Nephron (organoid): ENCODE data around the gene MELTF.

Source experiments
- H3K27ac Mint-ChIP-seq, 3 experiments: 2 replicates each; pipeline ENCODE4 v1.8.0; 2020; ENCODE audit warnings: mixed read lengths in 3 of 3, mild to moderate bottlenecking in 2 of 3, moderate library complexity in 1 of 3
- H3K27me3 Mint-ChIP-seq: 2 replicates; pipeline ENCODE4 v1.8.0; 2021; ENCODE audit warnings: low read depth, mild to moderate bottlenecking, moderate library complexity, mixed read lengths
- H3K36me3 Mint-ChIP-seq: 2 replicates; pipeline ENCODE4 v1.8.0; 2020; ENCODE audit warnings: low read depth, mixed read lengths
- H3K4me1 Mint-ChIP-seq: 2 replicates; pipeline ENCODE4 v1.8.0; 2020; ENCODE audit warnings: mixed read lengths
- H3K4me3 Mint-ChIP-seq, 3 experiments: 2 replicates each; pipeline ENCODE4 v1.8.0; 2020; ENCODE audit warnings: mild to moderate bottlenecking in 3 of 3, mixed read lengths in 3 of 3, moderate library complexity in 2 of 3
- H3K9me3 Mint-ChIP-seq: 2 replicates; pipeline ENCODE4 v1.8.0; 2020; ENCODE audit warnings: mixed read lengths
- CTCF ChIP-seq, 3 experiments: fragments of 200-600 bp; sonication (generic); IDR thresholded peaks; one replicate each; pipeline ENCODE4 v1.5.0; 2021; ENCODE audit warnings: antibody characterized with exemption in 3 of 3; ENCODE audit not compliant: unreplicated experiment in 3 of 3

MELTF gene

DNA sequence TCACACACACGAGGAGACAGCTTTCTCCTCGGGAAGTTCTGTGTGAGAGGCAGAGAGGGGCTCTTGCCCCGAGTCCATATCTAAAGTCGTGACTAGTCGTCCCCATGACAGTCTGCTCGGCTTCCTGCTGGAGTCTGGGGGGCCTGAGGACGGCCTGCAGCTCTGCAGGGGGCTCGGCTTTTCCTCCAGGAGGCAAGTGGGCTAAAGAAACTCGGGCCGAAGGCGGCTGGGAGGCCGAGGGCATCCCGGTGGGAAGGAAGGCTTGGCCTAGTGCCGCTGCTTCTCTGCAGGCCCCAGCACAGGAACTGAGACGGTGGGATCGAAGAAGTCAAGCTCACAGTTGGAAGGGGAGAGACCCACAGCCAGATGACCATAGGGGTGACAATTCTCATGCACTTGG is 35.6 kb downstream of the MELTF start:
- Mint-ChIP-seq H3K4me3 (no peak overlapping the region), H3K27ac (peak overlapping the region in 1 of 3 experiments; percentile 44), H3K9me3 (no peaks in the 10 kb centered on the region), H3K27me3 (no peaks in the 10 kb centered on the region), H3K4me1 (peaks cover 8% of the 10 kb centered on the region), H3K36me3 (no peaks in the 10 kb centered on the region)
- TF ChIP-seq CTCF (IDR thresholded peaks at IDR 0.05; ENCODE audit: unreplicated experiment in 3 of 3) = no peak

- H3K4me1 Mint-ChIP-seq = peaks cover 8% of the 10 kb centered on the region
- no peaks in the 10 kb centered on the region for H3K27me3 Mint-ChIP-seq
- H3K36me3 Mint-ChIP-seq = no peaks in the 10 kb centered on the region
- H3K27ac Mint-ChIP-seq = no peak overlapping the region
- H3K4me3 Mint-ChIP-seq = no peak overlapping the region
- H3K9me3 Mint-ChIP-seq = no peaks in the 10 kb centered on the region
- no peak for TF ChIP-seq CTCF (IDR thresholded peaks at IDR 0.05; ENCODE audit: unreplicated experiment in 3 of 3)
Observed at GRCh38 chr3:196992461-196993065, 37.1 kb downstream of the MELTF start.

GRCh38 chr3:196991581-196992460 is 37.8 kb downstream of the MELTF start:
- TF ChIP-seq CTCF (IDR thresholded peaks at IDR 0.05; ENCODE audit: unreplicated experiment in 3 of 3) = no peak
- Mint-ChIP-seq H3K9me3 (no peaks in the 10 kb centered on the region), H3K36me3 (no peaks in the 10 kb centered on the region), H3K27me3 (no peaks in the 10 kb centered on the region), H3K4me3 (no peak overlapping the region), H3K27ac (no peak overlapping the region), H3K4me1 (peaks cover 8% of the 10 kb centered on the region)

DNA sequence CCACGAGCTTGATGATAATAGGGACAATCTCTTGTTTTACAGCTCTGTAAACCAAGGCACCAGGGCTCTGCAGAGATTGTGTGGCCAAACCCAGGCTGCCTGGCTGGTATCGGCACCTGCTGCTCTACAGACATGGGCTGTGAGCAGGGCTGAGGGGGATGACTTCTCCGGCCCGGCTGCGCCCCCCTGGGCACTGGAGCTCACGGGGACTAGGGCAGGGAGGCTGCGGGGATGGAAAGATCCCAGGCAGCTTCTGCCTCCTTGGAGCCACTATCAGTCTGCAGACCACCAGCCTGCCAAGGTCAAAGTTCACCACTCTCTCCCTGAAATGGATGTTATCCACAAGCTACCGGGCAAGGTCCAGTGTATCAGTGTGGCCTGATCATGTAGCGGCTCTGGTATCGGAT is 39.0 kb downstream of the MELTF start:
- H3K4me1 Mint-ChIP-seq = peaks cover 8% of the 10 kb centered on the region
- no peak overlapping the region for H3K4me3 Mint-ChIP-seq
- H3K27ac Mint-ChIP-seq = no peak overlapping the region

DNA sequence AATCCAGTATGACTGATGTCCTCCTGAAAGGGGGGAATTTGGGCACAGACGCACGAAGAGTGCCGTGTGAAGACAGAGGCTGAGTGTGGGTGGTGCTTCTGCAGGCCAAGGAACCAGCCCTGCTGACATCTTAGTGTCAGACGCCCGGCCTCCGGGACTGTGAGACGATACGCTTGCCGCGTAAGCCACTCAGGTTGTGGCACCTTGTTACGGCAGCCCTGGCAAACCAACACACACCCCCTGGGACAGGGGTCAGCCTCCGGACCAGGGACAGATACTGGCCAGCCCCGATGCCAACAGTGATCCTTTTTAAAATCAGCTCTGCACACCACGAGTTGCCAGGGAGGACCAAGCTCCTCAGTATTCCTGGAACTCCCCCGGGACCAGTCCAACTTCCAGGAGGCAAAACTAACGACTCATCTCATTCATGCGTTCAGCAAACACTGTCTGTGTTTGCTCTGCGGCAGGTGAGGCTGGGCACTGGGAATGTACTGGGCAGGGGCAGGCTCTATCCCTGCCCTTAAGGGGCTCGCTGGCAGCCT is 39.8 kb downstream of the MELTF start:
- Mint-ChIP-seq H3K36me3 (no peaks in the 10 kb centered on the region), H3K27ac (no peak overlapping the region), H3K9me3 (no peaks in the 10 kb centered on the region), H3K4me3 (no peak overlapping the region), H3K4me1 (peaks cover 8% of the 10 kb centered on the region), H3K27me3 (no peaks in the 10 kb centered on the region)
- no peak for TF ChIP-seq CTCF (IDR thresholded peaks at IDR 0.05; ENCODE audit: unreplicated experiment in 3 of 3)

More for the DNA sequence above, 39.0 kb downstream of the MELTF start:
- Mint-ChIP-seq H3K9me3 (no peaks in the 10 kb centered on the region), H3K27me3 (no peaks in the 10 kb centered on the region), H3K36me3 (no peaks in the 10 kb centered on the region)
- TF ChIP-seq CTCF (IDR thresholded peaks at IDR 0.05; ENCODE audit: unreplicated experiment in 3 of 3) = no peak
